Inferior parietal cortex (tissue), 1 donor: Measurements from ENCODE around the gene FGF12.

Experiments
- DNase-seq: peaks from one replicate; pipeline ENCODE4 v3.0.0-alpha.2; 2016; ENCODE audit errors: extremely low spot score

The FGF12 gene

GRCh38 chr3:192122832-192123594, 604.3 kb downstream of the FGF12 start:
- DNase-seq, result no peak

- DNase-seq, result no peak
Measured at GRCh38 chr3:192121923-192122322, 605.4 kb downstream of the FGF12 start.

- no peak for DNase-seq
Measured at GRCh38 chr3:192108820-192109219, 618.5 kb downstream of the FGF12 start.

GRCh38 chr3:192106543-192106942, 620.8 kb downstream of the FGF12 start:
- no peak for DNase-seq

GRCh38 chr3:192092388-192093005, 634.8 kb downstream of the FGF12 start:
- DNase-seq, result no peak

GRCh38 chr3:192091831-192092230, 635.5 kb downstream of the FGF12 start:
- DNase-seq, result no peak

GRCh38 chr3:192090586-192090985, 636.8 kb downstream of the FGF12 start:
- DNase-seq, result no peak
